Upper lobe of left lung (tissue), 6 donors: Measurements from ENCODE around the gene GPSM1. TPM values are rescaled to one million over a fixed set of nuclear protein-coding genes. Genes with fewer than 3 reads are reported as not detected.

Source experiments
- ATAC-seq, 2 donors: fragments of 200-7000 bp; cut with Tn5 transposase; one replicate each; pipeline ENCODE4 v1.9.1; 2022; ENCODE audit warnings: mild to moderate bottlenecking in 2 of 2, moderate library complexity in 2 of 2; ENCODE audit not compliant: low FRiP score in 2 of 2
- DNase-seq, 2 donors: peaks; one replicate each; pipeline ENCODE4 v3.0.0-alpha.2; 2019 to 2020
- H3K27ac ChIP-seq, 4 donors: fragments of 200-600 bp; sonication (generic); one replicate each; pipeline ENCODE4 v1.5.1; 2016 to 2019
- H3K27me3 ChIP-seq, 4 donors: fragments of 200-600 bp; sonication (generic); one replicate each; pipeline ENCODE4 v1.5.1; 2017 to 2019
- H3K36me3 ChIP-seq, 4 donors: fragments of 200-600 bp; sonication (generic); one replicate each; pipeline ENCODE4 v1.5.1; 2016 to 2019
- H3K4me1 ChIP-seq, 4 donors: fragments of 200-600 bp; sonication (generic); one replicate each; pipeline ENCODE4 v1.5.1; 2018 to 2019
- H3K4me3 ChIP-seq, 4 donors: fragments of 200-600 bp; sonication (generic); one replicate each; pipeline ENCODE4 v1.5.1; 2017 to 2019; ENCODE audit warnings: mild to moderate bottlenecking in 2 of 4, moderate library complexity in 1 of 4
- H3K9me3 ChIP-seq, 4 donors: fragments of 200-600 bp; sonication (generic); one replicate each; pipeline ENCODE4 v1.5.1; 2018 to 2019
- EP300 ChIP-seq, 4 donors: sonication (generic); formaldehyde crosslinking; IDR thresholded peaks; one replicate each; pipeline ENCODE4 v1.5.1; 2017; ENCODE audit warnings: antibody characterized with exemption in 4 of 4, control low read depth in 2 of 4
- POLR2A ChIP-seq, 4 donors: fragments of 450-650 bp; IDR thresholded peaks; one replicate each; pipeline ENCODE4 v1.5.1; 2016 to 2017; ENCODE audit warnings: antibody characterized with exemption in 4 of 4, mild to moderate bottlenecking in 2 of 4
- POLR2AphosphoS5 ChIP-seq, 2 donors: sonication (generic); formaldehyde crosslinking; IDR thresholded peaks; one replicate each; pipeline ENCODE4 v1.5.1; 2017; ENCODE audit warnings: antibody characterized with exemption in 2 of 2
- WGBS, 2 donors: methylation state at CpG; one replicate each; pipeline ENCODE4 v1.1.5; 2017 to 2018; 5-methylcytosine and 5-hydroxymethylcytosine counted together
- total RNA-seq, 6 donors: library from RNA; depleted of rRNA in 4 of 6; stranded (reverse); fragments of >200 nt in 4 of 6; gene quantifications; one replicate each; pipeline versions ENCODE4 v1.1.0 to v1.2.1, GENCODE V29; 2016 to 2021
- TF ChIP-seq, protein P1 (sequence below), 6 experiments: fragments of 450-650 bp in 4 of 6; fragments of 200-600 bp in 2 of 6; sonication (generic) in 2 of 6; IDR thresholded peaks; one replicate each; pipeline ENCODE4 v1.5.1; 2016 to 2019; ENCODE audit warnings: antibody characterized with exemption in 6 of 6
- donor health status: DM: no; HTN: no; CAD: no; lungs with moderate emphysema.
- donor health status: DM: no; HTN: yes; CAD: no; lungs with severe emphysema.

GPSM1 gene
- total RNA-seq, 6 donors from 2014 or later, result 10.0 to 78.6 (median 24.2) TPM

GRCh38 chr9:136344544-136345280 lies 17.4 kb downstream of the GPSM1 start:
- peaks cover 40 to 63% (median 44%) of the 10 kb centered on the region in 4 donors for H3K4me1 ChIP-seq
- 76 to 77% methylated on average over 20 to 21 of the region's 21 CpGs for WGBS, 2 donors
- ATAC-seq (no peak), DNase-seq (no peak)
- H3K27ac ChIP-seq, result peak overlapping the region; percentile 56 to 83 (median 72)
- H3K36me3 ChIP-seq, result peaks cover 0 to 6% (median 0%) of the 10 kb centered on the region in 4 donors
- no peaks in the 10 kb centered on the region for H3K27me3 ChIP-seq
- TF ChIP-seq POLR2AphosphoS5 (IDR thresholded peaks at IDR 0.05), result no peak
- no peak for TF ChIP-seq POLR2A (IDR thresholded peaks at IDR 0.05)
- TF ChIP-seq EP300 (IDR thresholded peaks at IDR 0.05), result no peak
- TF ChIP-seq, protein P1, sequence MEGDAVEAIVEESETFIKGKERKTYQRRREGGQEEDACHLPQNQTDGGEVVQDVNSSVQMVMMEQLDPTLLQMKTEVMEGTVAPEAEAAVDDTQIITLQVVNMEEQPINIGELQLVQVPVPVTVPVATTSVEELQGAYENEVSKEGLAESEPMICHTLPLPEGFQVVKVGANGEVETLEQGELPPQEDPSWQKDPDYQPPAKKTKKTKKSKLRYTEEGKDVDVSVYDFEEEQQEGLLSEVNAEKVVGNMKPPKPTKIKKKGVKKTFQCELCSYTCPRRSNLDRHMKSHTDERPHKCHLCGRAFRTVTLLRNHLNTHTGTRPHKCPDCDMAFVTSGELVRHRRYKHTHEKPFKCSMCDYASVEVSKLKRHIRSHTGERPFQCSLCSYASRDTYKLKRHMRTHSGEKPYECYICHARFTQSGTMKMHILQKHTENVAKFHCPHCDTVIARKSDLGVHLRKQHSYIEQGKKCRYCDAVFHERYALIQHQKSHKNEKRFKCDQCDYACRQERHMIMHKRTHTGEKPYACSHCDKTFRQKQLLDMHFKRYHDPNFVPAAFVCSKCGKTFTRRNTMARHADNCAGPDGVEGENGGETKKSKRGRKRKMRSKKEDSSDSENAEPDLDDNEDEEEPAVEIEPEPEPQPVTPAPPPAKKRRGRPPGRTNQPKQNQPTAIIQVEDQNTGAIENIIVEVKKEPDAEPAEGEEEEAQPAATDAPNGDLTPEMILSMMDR (IDR thresholded peaks at IDR 0.05), result no peak
- H3K9me3 ChIP-seq, result no peaks in the 10 kb centered on the region
- H3K4me3 ChIP-seq, result peak overlapping the region in 2 of 4 donors; percentile 16 to 33

DNA sequence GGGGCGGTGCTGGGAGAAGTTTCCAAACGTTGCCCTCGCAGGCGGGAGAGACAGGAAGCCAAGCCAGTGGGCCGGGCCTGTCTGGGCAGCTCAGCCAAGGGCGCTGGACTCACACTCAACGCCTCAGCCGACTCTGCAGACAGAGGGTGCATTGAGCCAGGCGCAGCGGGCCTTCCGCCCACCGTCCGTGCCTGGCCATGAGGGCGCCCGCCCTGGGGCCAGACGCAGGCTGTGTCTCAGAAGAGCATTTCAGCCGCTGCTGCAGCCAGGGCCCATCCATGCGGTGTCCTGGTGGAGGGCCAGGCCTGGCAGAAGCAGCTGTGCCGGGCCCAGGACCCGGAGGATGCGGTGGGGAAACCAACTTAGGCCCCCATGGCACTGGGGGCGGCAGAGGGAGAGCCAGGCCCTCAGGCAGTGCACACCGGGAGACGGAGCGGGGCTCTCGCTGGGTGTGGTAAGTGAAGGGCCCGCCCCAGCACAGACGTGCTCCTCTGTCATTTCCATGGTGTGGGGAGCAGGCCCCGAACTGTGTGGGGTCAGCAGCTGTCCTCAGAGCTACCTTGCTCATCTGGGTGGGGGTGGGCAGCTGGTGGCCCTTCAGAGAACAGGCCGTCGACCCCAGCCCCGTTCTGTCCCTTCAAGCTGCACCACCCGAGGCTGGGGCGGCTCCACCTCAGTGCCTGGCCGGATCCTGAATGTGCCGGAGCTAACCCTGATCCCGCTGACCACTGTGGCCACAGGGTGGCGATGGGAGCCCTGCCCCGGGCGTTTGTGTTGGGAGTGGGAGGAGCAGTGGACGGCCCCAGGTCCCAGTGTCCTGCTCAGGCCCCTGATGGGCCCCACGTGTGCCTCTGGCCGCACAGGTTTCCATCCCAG lies 18.2 kb downstream of the GPSM1 start:
- 48 to 61% methylated on average over 9 to 36 of the region's 43 CpGs for WGBS, 2 donors
- Histone ChIP-seq H3K27ac (peak overlapping the region; percentile 56 to 83 (median 72)), H3K4me1 (peaks cover 40 to 63% (median 44%) of the 10 kb centered on the region in 4 donors), H3K27me3 (no peaks in the 10 kb centered on the region), H3K9me3 (no peaks in the 10 kb centered on the region), H3K36me3 (peaks cover 0 to 6% (median 0%) of the 10 kb centered on the region in 4 donors), H3K4me3 (peak overlapping the region in 3 of 4 donors; percentile 16 to 33 (median 21))
- DNase-seq (peak; percentile 79 to 90), ATAC-seq (peak; percentile 69 to 77)
- TF ChIP-seq POLR2A (IDR thresholded peaks at IDR 0.05) (no peak), POLR2AphosphoS5 (IDR thresholded peaks at IDR 0.05) (peak in 1 of 2 donors; percentile 16), EP300 (IDR thresholded peaks at IDR 0.05) (no peak)
- TF ChIP-seq, protein P1 (IDR thresholded peaks at IDR 0.05), result peak; percentile 44 to 71 (median 56)

- Histone ChIP-seq H3K9me3 (no peaks in the 10 kb centered on the region), H3K27me3 (no peaks in the 10 kb centered on the region), H3K4me1 (peaks cover 40 to 63% (median 44%) of the 10 kb centered on the region in 4 donors), H3K36me3 (peaks cover 0 to 6% (median 0%) of the 10 kb centered on the region in 4 donors), H3K4me3 (peak overlapping the region in 3 of 4 donors; percentile 16 to 33 (median 21)), H3K27ac (peak overlapping the region; percentile 56 to 83 (median 72))
- 27 to 62% methylated on average over 2 to 6 of the region's 10 CpGs for WGBS, 2 donors
- DNase-seq, result no peak
- TF ChIP-seq EP300 (IDR thresholded peaks at IDR 0.05) (no peak), POLR2AphosphoS5 (IDR thresholded peaks at IDR 0.05) (no peak), POLR2A (IDR thresholded peaks at IDR 0.05) (no peak)
- TF ChIP-seq, protein P1 (IDR thresholded peaks at IDR 0.05), result no peak
- no peak for ATAC-seq
These were observed 18.8 kb downstream of the GPSM1 start for GRCh38 chr9:136346157-136346481.

GRCh38 chr9:136346927-136347465 lies 19.7 kb downstream of the GPSM1 start:
- WGBS, 2 donors, result 88 to 100% methylated on average over 1 to 18 of the region's 20 CpGs
- TF ChIP-seq POLR2A (IDR thresholded peaks at IDR 0.05) (no peak), EP300 (IDR thresholded peaks at IDR 0.05) (no peak), POLR2AphosphoS5 (IDR thresholded peaks at IDR 0.05) (no peak)
- TF ChIP-seq, protein P1 (IDR thresholded peaks at IDR 0.05), result no peak
- no peaks in the 10 kb centered on the region for H3K9me3 ChIP-seq
- H3K27ac ChIP-seq, result peak overlapping the region in 3 of 4 donors; percentile 66 to 83 (median 79)
- ATAC-seq, result no peak
- peaks cover 0 to 6% (median 0%) of the 10 kb centered on the region in 4 donors for H3K36me3 ChIP-seq
- peaks cover 39 to 59% (median 42%) of the 10 kb centered on the region in 4 donors for H3K4me1 ChIP-seq
- DNase-seq, result no peak
- H3K27me3 ChIP-seq, result no peaks in the 10 kb centered on the region
- H3K4me3 ChIP-seq, result no peak overlapping the region
